HCT116 (cell line): ENCODE measurements around the gene NPFFR1. TPM values are rescaled to one million over a fixed set of nuclear protein-coding genes. Genes with fewer than 3 reads are reported as not detected.

Source experiments
- ATAC-seq: fragments of 200-7000 bp; cut with Tn5 transposase; 2 replicates; pipeline ENCODE4 v1.9.1; 2020; ENCODE audit warnings: mild to moderate bottlenecking, moderate library complexity
- BruUV-seq: library from RNA; stranded (reverse); fragments of 400-500 nt; replicated peaks from 2 replicates; lab custom pipeline; 2021; lab: Mats Ljungman, UMichigan
- CTCF ChIA-PET: fragments of 300-600 bp; sonication (Branson Sonifier 250); formaldehyde crosslinking; loops from one replicate; lab custom pipeline; 2021; ENCODE audit warnings: antibody characterized with exemption; lab: Charles Lee
- POLR2A ChIA-PET: fragments of 300-600, 350-600 bp; sonication (Branson Sonifier 250); formaldehyde crosslinking; loops from one replicate; lab custom pipeline; 2021; ENCODE audit warnings: antibody characterized with exemption; lab: Charles Lee
- RAD21 ChIA-PET, 2 experiments: fragments of 300-600 bp; sonication (Branson Sonifier 250); formaldehyde crosslinking; loops; one replicate each; lab custom pipeline; 2023; ENCODE audit warnings: low total read pairs in 2 of 2; ENCODE audit not compliant: uncharacterized antibody in 2 of 2, unreplicated experiment in 2 of 2, low non-redundant PET in 1 of 2; lab: Charles Lee
- DNase-seq: peaks from one replicate; pipeline ENCODE4 v3.0.0-alpha.2; 2010; ENCODE audit warnings: low read depth, low spot score
- H2AFZ ChIP-seq: fragments of 200-600 bp; shearing (Covaris generic), sonication (generic); 2 replicates; pipeline ENCODE4 v1.6.1; 2017; ENCODE audit warnings: low read depth, mixed run types, mixed read lengths, antibody characterized with exemption, low read length; ENCODE audit not compliant: poor library complexity, severe bottlenecking
- H3K27ac ChIP-seq: 2 replicates; pipeline ENCODE4 v1.5.1; 2012; ENCODE audit warnings: low read depth, low read length
- H3K27me3 ChIP-seq: fragments of 200-600 bp; sonication (generic); 2 replicates; pipeline ENCODE4 v1.6.1; 2016; ENCODE audit warnings: mixed run types, low read length, mixed read lengths; ENCODE audit not compliant: insufficient read depth
- H3K36me3 ChIP-seq, 2 experiments: fragments of 200-500 bp in 1 of 2; fragments of 200-600 bp in 1 of 2; sonication (Bioruptor generic) in 1 of 2; sonication (generic) in 1 of 2; 2 replicates each; pipeline versions ENCODE4 v1.5.1 to v1.6.1; 2014 to 2016; ENCODE audit warnings: low read length in 2 of 2, inconsistent platforms in 1 of 2, mixed read lengths in 1 of 2, mixed run types in 1 of 2; ENCODE audit not compliant: insufficient read depth in 2 of 2, control insufficient read depth in 1 of 2
- H3K4me1 ChIP-seq, 2 experiments: fragments of 200-600 bp in 1 of 2; sonication (generic) in 1 of 2; 2 replicates each; pipeline versions ENCODE4 v1.5.1 to v1.6.1; 2012 to 2017; ENCODE audit warnings: low read length in 2 of 2, inconsistent platforms in 1 of 2, mild to moderate bottlenecking in 1 of 2, mixed read lengths in 1 of 2, mixed run types in 1 of 2, moderate library complexity in 1 of 2; ENCODE audit not compliant: insufficient read depth in 2 of 2, control insufficient read depth in 1 of 2
- H3K4me2 ChIP-seq: fragments of 200-600 bp; sonication (generic); 2 replicates; pipeline ENCODE4 v1.6.1; 2017; ENCODE audit warnings: mixed run types, low read length, mixed read lengths
- H3K4me3 ChIP-seq, 2 experiments: fragments of 200-600 bp in 1 of 2; sonication (generic) in 1 of 2; replicated peaks in 1 of 2; 2 replicates each; pipeline ENCODE4 v1.5.1; 2011 to 2016; ENCODE audit warnings: low read length in 2 of 2, control low read depth in 1 of 2, low read depth in 1 of 2, mild to moderate bottlenecking in 1 of 2, mixed read lengths in 1 of 2, mixed run types in 1 of 2
- H3K79me2 ChIP-seq: fragments of 200-600 bp; sonication (generic); 2 replicates; pipeline ENCODE4 v1.6.1; 2017; ENCODE audit warnings: mild to moderate bottlenecking, mixed run types, low read length, moderate library complexity, mixed read lengths; ENCODE audit not compliant: insufficient read depth
- H3K9ac ChIP-seq: fragments of 200-600 bp; sonication (generic); 2 replicates; pipeline ENCODE4 v1.6.1; 2016; ENCODE audit warnings: low read length, mixed read lengths
- H3K9me2 ChIP-seq: fragments of 200-600 bp; sonication (generic), shearing (Covaris generic); 2 replicates; pipeline ENCODE4 v1.6.1; 2017; ENCODE audit warnings: mixed run types, mild to moderate bottlenecking, moderate library complexity; ENCODE audit not compliant: insufficient read depth
- H3K9me3 ChIP-seq, 2 experiments: fragments of 200-500 bp in 1 of 2; fragments of 200-600 bp in 1 of 2; sonication (Bioruptor generic) in 1 of 2; sonication (generic) in 1 of 2; 2 replicates each; pipeline ENCODE4 v1.6.1; 2014 to 2017; ENCODE audit warnings: low read length in 2 of 2, mixed read lengths in 2 of 2, inconsistent platforms in 1 of 2, low read depth in 1 of 2, mild to moderate bottlenecking in 1 of 2, mixed run types in 1 of 2, moderate library complexity in 1 of 2; ENCODE audit not compliant: control insufficient read depth in 1 of 2, insufficient read depth in 1 of 2
- H4K20me1 ChIP-seq: fragments of 200-600 bp; sonication (generic), shearing (Covaris generic); 2 replicates; pipeline ENCODE4 v1.6.1; 2017; ENCODE audit warnings: mixed run types, mild to moderate bottlenecking, moderate library complexity; ENCODE audit not compliant: insufficient read depth
- ATF3 ChIP-seq: IDR thresholded peaks from 2 replicates; pipeline ENCODE4 v1.6.1; 2012
- CEBPB ChIP-seq: IDR thresholded peaks from 2 replicates; pipeline ENCODE4 v1.6.1; 2012; ENCODE audit warnings: low read depth
- EGR1 ChIP-seq: IDR thresholded peaks from 2 replicates; pipeline ENCODE4 v1.6.1; 2012; ENCODE audit warnings: low read depth
- EZH2 ChIP-seq: fragments of 200-600 bp; sonication (generic); IDR thresholded peaks from 2 replicates; pipeline ENCODE4 v1.6.1; 2017; ENCODE audit warnings: antibody characterized with exemption, mixed run types
- EZH2phosphoT487 ChIP-seq: fragments of 200-600 bp; IDR thresholded peaks from 2 replicates; pipeline ENCODE4 v1.6.1; 2018; ENCODE audit warnings: antibody characterized with exemption, borderline replicate concordance
- FOSL1 ChIP-seq: IDR thresholded peaks from 2 replicates; pipeline ENCODE4 v1.6.1; 2012; ENCODE audit warnings: low read depth
- MAX ChIP-seq: IDR thresholded peaks from 2 replicates; pipeline ENCODE4 v1.6.1; 2012
- POLR2A ChIP-seq: IDR thresholded peaks from 2 replicates; pipeline ENCODE4 v1.7.0; 2011; ENCODE audit warnings: borderline replicate concordance; ENCODE audit not compliant: insufficient read depth, insufficient read length; ENCODE audit errors: extremely low read depth
- POLR2AphosphoS5 ChIP-seq: IDR thresholded peaks from 2 replicates; pipeline ENCODE4 v1.6.1; 2011; ENCODE audit warnings: mild to moderate bottlenecking, low read depth, low read length, moderate library complexity
- RAD21 ChIP-seq: IDR thresholded peaks from 2 replicates; pipeline ENCODE4 v1.6.1; 2012; ENCODE audit warnings: low read depth, mild to moderate bottlenecking
- REST ChIP-seq: IDR thresholded peaks from 2 replicates; pipeline ENCODE4 v1.6.1; 2012; ENCODE audit warnings: low read depth
- SP1 ChIP-seq: IDR thresholded peaks from 2 replicates; pipeline ENCODE4 v1.6.1; 2012; ENCODE audit warnings: low read depth
- SRF ChIP-seq: IDR thresholded peaks from 2 replicates; pipeline ENCODE4 v1.6.1; 2012; ENCODE audit warnings: low read depth
- YY1 ChIP-seq: IDR thresholded peaks from 2 replicates; pipeline ENCODE4 v1.6.1; 2011; ENCODE audit warnings: low read length, low read depth, moderate library complexity, mild to moderate bottlenecking; ENCODE audit not compliant: insufficient replicate concordance; ENCODE audit errors: extremely low read depth
- ZFX ChIP-seq: fragments of 450-650 bp; IDR thresholded peaks from 2 replicates; pipeline ENCODE4 v1.6.1; 2017
- ZNF274 ChIP-seq: fragments of 200-500 bp; sonication (Bioruptor generic); IDR thresholded peaks from 2 replicates; pipeline ENCODE4 v1.6.1; 2014; ENCODE audit warnings: mild to moderate bottlenecking, low read depth, low read length, inconsistent platforms
- intact Hi-C: fragments of 100-400 bp; cut with micrococcal nuclease; formaldehyde crosslinking; loops from 2 replicates; pipeline ENCODE4 v1.10.0; 2022
- total RNA-seq: library from RNA; stranded (reverse); gene quantifications from one replicate; pipeline ENCODE4 v1.2.1, GENCODE V29; 2021; ENCODE audit not compliant: unreplicated experiment

Gene NPFFR1
- total RNA-seq, 1 experiment from 2014 or later, result 0.02 TPM

GRCh38 chr10:70206762-70207161, 77.0 kb downstream of the NPFFR1 start:
- no peak overlapping the region for H3K4me3 ChIP-seq
- no peaks in the 10 kb centered on the region for H3K9me2 ChIP-seq
- no peak overlapping the region for H3K9ac ChIP-seq
- H4K20me1 ChIP-seq, result no peaks in the 10 kb centered on the region
- CTCF ChIA-PET, result no interaction called here
- no peaks in the 10 kb centered on the region for H3K9me3 ChIP-seq
- no peak overlapping the region for H3K4me2 ChIP-seq
- H3K27me3 ChIP-seq, result no peaks in the 10 kb centered on the region
- no peak overlapping the region for H3K27ac ChIP-seq
- peaks cover 57 to 72% of the 10 kb centered on the region in 2 experiments for H3K36me3 ChIP-seq
- no peak overlapping the region for H2AFZ ChIP-seq
- H3K4me1 ChIP-seq, result no peaks in the 10 kb centered on the region
- POLR2A ChIA-PET, result interaction anchor here (0.8 kb wide), 1 partner anchor 14 kb away, joined by 3 read pairs; no protein-coding TSS in a partner anchor
- no peak for TF ChIP-seq RAD21
- TF ChIP-seq EZH2, result no peak
- TF ChIP-seq ZNF274, result no peak
- no peak for TF ChIP-seq YY1
- no peak for TF ChIP-seq REST
- no peak for TF ChIP-seq EZH2phosphoT487
- TF ChIP-seq ZFX, result no peak
- no peak for TF ChIP-seq CEBPB
- TF ChIP-seq SP1, result no peak
- no peak for TF ChIP-seq ATF3
- TF ChIP-seq EGR1, result no peak
- TF ChIP-seq FOSL1, result no peak
- TF ChIP-seq POLR2A, result no peak
- TF ChIP-seq POLR2AphosphoS5, result no peak
- TF ChIP-seq MAX, result no peak
- no peak for TF ChIP-seq SRF
- intact Hi-C loops, result no loop called here
- DNase-seq (no peak), ATAC-seq (no peak)
- RAD21 ChIA-PET, result no interaction called here
- peaks cover under 1% of the 10 kb centered on the region; the same call in 1 of the 2 replicates for H3K79me2 ChIP-seq
- no TSS peak for BruUV-seq
